ENCODE results near the gene TM4SF5. TPM values are rescaled to one million over a fixed set of nuclear protein-coding genes. Genes with fewer than 3 reads are reported as not detected.

The TM4SF5 gene
- total RNA-seq, 1 donor = not detected

DNA sequence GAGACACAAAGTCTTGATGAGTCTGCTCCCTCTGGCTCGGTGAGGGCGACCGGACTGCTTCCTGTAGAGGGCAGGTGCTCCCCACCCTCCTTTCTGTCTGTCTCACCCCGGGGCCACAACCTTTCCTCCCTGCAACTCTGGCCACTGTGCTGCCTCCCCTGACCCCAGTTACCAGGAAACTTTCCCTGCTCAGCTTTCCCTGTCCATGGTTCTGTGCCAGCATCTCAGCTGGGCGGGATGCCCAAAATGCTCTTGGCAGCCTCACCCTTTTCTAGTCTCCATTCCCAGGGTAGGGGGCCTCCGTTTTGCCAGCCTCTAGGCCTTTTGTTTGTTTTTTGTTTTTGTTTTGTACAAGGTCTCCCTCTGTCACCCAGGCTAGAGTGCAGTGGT, 36.7 kb downstream of the TM4SF5 start:
- peak; percentile 49 for DNase-seq (ENCODE audit: low read depth)
- peak overlapping the region; percentile 77 for H3K4me3 ChIP-seq (ENCODE audit: low read depth, low read length)
- TF ChIP-seq, protein P1, sequence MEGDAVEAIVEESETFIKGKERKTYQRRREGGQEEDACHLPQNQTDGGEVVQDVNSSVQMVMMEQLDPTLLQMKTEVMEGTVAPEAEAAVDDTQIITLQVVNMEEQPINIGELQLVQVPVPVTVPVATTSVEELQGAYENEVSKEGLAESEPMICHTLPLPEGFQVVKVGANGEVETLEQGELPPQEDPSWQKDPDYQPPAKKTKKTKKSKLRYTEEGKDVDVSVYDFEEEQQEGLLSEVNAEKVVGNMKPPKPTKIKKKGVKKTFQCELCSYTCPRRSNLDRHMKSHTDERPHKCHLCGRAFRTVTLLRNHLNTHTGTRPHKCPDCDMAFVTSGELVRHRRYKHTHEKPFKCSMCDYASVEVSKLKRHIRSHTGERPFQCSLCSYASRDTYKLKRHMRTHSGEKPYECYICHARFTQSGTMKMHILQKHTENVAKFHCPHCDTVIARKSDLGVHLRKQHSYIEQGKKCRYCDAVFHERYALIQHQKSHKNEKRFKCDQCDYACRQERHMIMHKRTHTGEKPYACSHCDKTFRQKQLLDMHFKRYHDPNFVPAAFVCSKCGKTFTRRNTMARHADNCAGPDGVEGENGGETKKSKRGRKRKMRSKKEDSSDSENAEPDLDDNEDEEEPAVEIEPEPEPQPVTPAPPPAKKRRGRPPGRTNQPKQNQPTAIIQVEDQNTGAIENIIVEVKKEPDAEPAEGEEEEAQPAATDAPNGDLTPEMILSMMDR (IDR thresholded peaks at IDR 0.05; ENCODE audit: insufficient read depth, low read length) = no peak

DNA sequence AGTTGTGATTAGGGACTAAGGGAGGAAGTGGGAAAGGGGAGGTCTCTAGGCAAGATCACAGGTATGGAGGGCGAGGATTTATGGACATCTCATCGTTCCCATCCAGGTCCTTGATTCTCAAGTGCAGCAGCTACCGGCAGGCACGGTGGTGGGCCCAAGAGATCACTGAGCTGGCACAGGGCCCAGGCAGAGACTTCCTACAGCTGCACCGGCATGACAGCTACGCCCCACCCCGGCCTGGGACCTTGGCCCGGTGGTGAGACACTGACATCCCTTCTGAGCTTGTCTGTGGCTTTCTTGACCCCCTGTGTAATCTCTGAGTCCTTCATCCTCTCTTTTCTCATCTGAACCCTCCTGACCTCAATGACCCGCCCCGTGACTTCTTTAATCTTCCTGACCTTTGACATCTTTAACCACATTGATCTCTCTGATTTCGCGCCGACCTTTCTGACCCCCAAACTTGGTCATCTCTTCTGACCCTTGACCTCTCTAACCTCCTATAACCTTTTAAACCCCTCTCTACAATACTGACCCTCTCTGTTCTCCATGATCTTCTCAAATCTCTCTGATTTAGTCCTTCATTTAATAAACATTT, 39.1 kb downstream of the TM4SF5 start:
- no peak for DNase-seq (ENCODE audit: low read depth)
- TF ChIP-seq, protein P1 (IDR thresholded peaks at IDR 0.05; ENCODE audit: insufficient read depth, low read length) = no peak
- H3K4me3 ChIP-seq (ENCODE audit: low read depth, low read length) = no peak overlapping the region

DNA sequence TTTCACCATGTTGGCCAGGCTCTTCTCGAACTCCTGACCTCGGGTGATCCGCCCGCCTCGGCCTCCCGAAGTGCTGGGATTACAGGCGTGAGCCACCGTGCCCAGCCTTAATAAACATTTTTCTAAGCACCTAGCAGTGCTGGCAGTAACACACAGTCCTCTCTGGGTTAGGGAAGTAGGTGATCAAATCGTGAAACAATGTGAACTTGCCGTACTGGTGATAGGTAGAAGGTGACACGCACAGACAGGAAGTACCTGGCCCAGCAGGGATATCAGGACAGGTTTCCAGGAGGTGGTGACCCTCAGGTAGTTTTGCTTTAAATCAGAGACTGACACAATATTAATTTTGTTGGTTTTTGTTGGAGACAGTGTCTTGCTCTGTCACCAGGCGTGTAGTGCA, 39.8 kb downstream of the TM4SF5 start:
- TF ChIP-seq, protein P1 (IDR thresholded peaks at IDR 0.05; ENCODE audit: insufficient read depth, low read length) = no peak
- no peak overlapping the region for H3K4me3 ChIP-seq (ENCODE audit: low read depth, low read length)
- DNase-seq (ENCODE audit: low read depth) = no peak

DNA sequence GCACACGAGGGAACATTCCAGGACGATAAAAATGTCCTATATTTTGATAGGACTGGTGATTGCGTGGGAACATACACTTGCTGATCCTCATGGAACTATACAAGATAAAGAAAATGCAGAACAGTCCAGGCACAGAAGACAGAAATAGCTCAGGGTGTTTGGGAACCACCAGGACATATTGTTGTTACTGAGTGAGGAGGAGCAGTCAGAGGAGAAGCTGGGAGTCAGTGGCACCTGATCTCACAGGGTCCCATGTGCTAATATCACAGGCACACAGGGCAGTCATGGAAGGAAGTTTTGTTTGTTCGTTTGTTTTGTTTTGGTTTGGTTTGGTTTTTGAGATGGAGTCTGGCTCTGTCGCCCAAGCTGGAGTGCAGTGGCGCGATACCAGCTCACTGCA, 41.0 kb downstream of the TM4SF5 start:
- TF ChIP-seq, protein P1 (IDR thresholded peaks at IDR 0.05; ENCODE audit: insufficient read depth, low read length) = no peak
- no peak for DNase-seq (ENCODE audit: low read depth)
- H3K4me3 ChIP-seq (ENCODE audit: low read depth, low read length) = no peak overlapping the region

DNA sequence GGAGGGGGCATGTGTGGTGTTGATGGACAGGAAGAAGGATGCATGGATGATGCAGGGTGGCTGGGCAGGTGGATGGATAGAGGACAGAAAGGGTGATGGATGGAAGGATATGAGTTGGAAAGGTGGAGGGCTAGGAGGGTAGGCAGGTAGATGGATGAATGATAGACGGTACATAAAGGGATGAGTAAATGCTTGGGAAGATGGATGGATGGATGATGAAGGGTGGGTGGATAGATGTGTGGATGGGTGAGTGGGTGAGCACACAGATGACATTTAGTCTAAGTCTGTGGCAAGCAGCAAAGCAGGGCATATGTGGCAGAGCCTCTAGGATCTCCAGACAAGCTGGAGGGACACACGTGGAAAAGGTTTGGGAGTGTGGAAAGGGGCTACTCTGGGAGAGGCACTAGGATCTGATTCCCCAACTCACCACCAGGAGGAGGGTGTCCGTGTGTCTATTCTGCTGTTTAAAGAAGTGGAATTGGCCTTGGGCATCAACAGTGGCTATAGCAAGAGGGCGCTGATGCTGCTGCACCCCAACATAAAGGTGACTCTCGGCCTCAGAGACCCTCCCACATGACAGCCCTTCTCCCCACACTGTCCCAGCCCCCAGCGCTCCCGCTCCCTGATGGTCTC, 43.5 kb downstream of the TM4SF5 start:
- TF ChIP-seq, protein P1 (IDR thresholded peaks at IDR 0.05; ENCODE audit: insufficient read depth, low read length) = peak; percentile 30
- no peak overlapping the region for H3K4me3 ChIP-seq (ENCODE audit: low read depth, low read length)
- DNase-seq (ENCODE audit: low read depth) = no peak

DNA sequence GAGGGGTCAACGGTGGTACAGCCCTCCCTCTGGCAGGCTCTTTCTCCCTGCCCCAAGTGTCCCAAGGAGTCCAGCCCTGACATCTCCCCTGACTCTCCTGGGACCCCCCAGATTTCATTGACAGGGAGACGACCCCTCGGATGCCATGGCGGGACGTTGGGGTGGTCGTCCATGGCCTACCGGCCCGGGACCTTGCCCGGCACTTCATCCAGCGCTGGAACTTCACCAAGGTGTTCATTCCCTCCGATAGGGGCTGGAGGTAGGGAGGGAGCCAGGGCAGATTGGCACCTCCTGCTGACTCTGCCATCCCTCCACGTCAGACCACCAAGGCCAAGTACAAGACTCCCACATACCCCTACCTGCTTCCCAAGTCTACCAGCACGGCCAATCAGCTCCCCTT, 45.1 kb downstream of the TM4SF5 start:
- TF ChIP-seq, protein P1 (IDR thresholded peaks at IDR 0.05; ENCODE audit: insufficient read depth, low read length) = no peak
- no peak overlapping the region for H3K4me3 ChIP-seq (ENCODE audit: low read depth, low read length)
- DNase-seq (ENCODE audit: low read depth) = no peak
